Ovary (tissue), 3 donors: ENCODE measurements around the gene RPS17.
"Not testable (repeated sequence)": the region's sequence is repeated elsewhere in the genome, so short reads cannot be mapped to it uniquely, and the experiment has no call there.

Experiments
- CTCF ChIP-seq, 3 donors: fragments of 450-650 bp in 2 of 3; fragments of 200-600 bp in 1 of 3; IDR thresholded peaks; one replicate each; pipeline versions ENCODE4 v1.5.1 to v1.8.0; 2016 to 2022; ENCODE audit warnings: antibody characterized with exemption in 3 of 3, mild to moderate bottlenecking in 1 of 3
- EP300 ChIP-seq: sonication (generic); formaldehyde crosslinking; IDR thresholded peaks from one replicate; pipeline ENCODE4 v1.6.1; 2017; ENCODE audit warnings: antibody characterized with exemption
- POLR2A ChIP-seq: fragments of 450-650 bp; IDR thresholded peaks from one replicate; pipeline ENCODE4 v1.6.1; 2017; ENCODE audit warnings: antibody characterized with exemption, mild to moderate bottlenecking, moderate library complexity
- donor health status: DM: no; HTN: no; CAD: no.

GRCh38 chr15:82507693-82508092 lies 32.6 kb downstream of the RPS17 start:
- not testable (repeated sequence) for TF ChIP-seq POLR2A; EP300; CTCF (IDR thresholded peaks at IDR 0.05)
